WTC11 (cell line): ENCODE measurements around the gene GDPGP1. TPM values are rescaled to one million over a fixed set of nuclear protein-coding genes. Genes with fewer than 3 reads are reported as not detected.

Source experiments
- ATAC-seq: fragments of 200-7000 bp; cut with Tn5 transposase; 2 replicates; pipeline ENCODE4 v1.10.0; 2021; ENCODE audit warnings: mild to moderate bottlenecking, moderate library complexity
- CTCF ChIA-PET: fragments of 300-600 bp; sonication (Branson Sonifier 250); formaldehyde crosslinking; loops from one replicate; lab custom pipeline; 2021; ENCODE audit warnings: antibody characterized with exemption; lab: Charles Lee
- POLR2A ChIA-PET: fragments of 350-600 bp; sonication (Branson Sonifier 250); formaldehyde crosslinking; loops from one replicate; lab custom pipeline; 2021; ENCODE audit warnings: antibody characterized with exemption; lab: Charles Lee
- DNase-seq: peaks from one replicate; pipeline ENCODE4 v3.0.0; 2021; ENCODE audit warnings: low spot score
- H3K27ac Mint-ChIP-seq: 2 replicates; pipeline ENCODE4 v1.8.0; 2021; ENCODE audit warnings: mixed read lengths
- H3K27me3 Mint-ChIP-seq: 2 replicates; pipeline ENCODE4 v1.8.0; 2021; ENCODE audit warnings: low read depth, mild to moderate bottlenecking, moderate library complexity, mixed read lengths
- H3K36me3 Mint-ChIP-seq: 2 replicates; pipeline ENCODE4 v1.8.0; 2021; ENCODE audit warnings: mixed read lengths
- H3K4me1 Mint-ChIP-seq: 2 replicates; pipeline ENCODE4 v1.8.0; 2022; ENCODE audit warnings: mixed read lengths
- H3K4me3 Mint-ChIP-seq: 2 replicates; pipeline ENCODE4 v1.8.0; 2021; ENCODE audit warnings: mild to moderate bottlenecking, moderate library complexity, mixed read lengths
- H3K9me3 Mint-ChIP-seq: 2 replicates; pipeline ENCODE4 v1.8.0; 2021; ENCODE audit warnings: mixed read lengths
- ATF1 ChIP-seq: sonication (generic); formaldehyde crosslinking; IDR thresholded peaks from 2 replicates; pipeline ENCODE4 v1.8.1; 2023; ENCODE audit warnings: mild to moderate bottlenecking, moderate library complexity, missing genetic modification reagents
- EMX1 ChIP-seq: fragments of 250-450 bp; sonication (Bioruptor Pico); IDR thresholded peaks from 2 replicates; pipeline ENCODE4 v1.8.0; 2021; ENCODE audit warnings: mild to moderate bottlenecking
- GABPB1 ChIP-seq: sonication (generic); formaldehyde crosslinking; IDR thresholded peaks from 2 replicates; pipeline ENCODE4 v1.8.1; 2023; ENCODE audit warnings: mild to moderate bottlenecking, missing genetic modification reagents
- JUN ChIP-seq: sonication (generic); formaldehyde crosslinking; IDR thresholded peaks from 2 replicates; pipeline ENCODE4 v1.8.0; 2023; ENCODE audit warnings: mild to moderate bottlenecking, missing genetic modification reagents
- KAT7 ChIP-seq: sonication (generic); formaldehyde crosslinking; IDR thresholded peaks from 2 replicates; pipeline ENCODE4 v1.8.1; 2023; ENCODE audit warnings: missing genetic modification reagents, mild to moderate bottlenecking, borderline replicate concordance
- MYBL2 ChIP-seq: sonication (generic); formaldehyde crosslinking; IDR thresholded peaks from 2 replicates; pipeline ENCODE4 v1.8.1; 2023; ENCODE audit warnings: mild to moderate bottlenecking, moderate library complexity, missing genetic modification reagents
- NR1H2 ChIP-seq: sonication (generic); formaldehyde crosslinking; IDR thresholded peaks from 2 replicates; pipeline ENCODE4 v1.9.0; 2021; ENCODE audit warnings: mild to moderate bottlenecking, moderate library complexity, missing genetic modification reagents
- OVOL2 ChIP-seq: fragments of 250-450 bp; sonication (Bioruptor Pico); IDR thresholded peaks from 2 replicates; pipeline ENCODE4 v1.9.0; 2021; ENCODE audit warnings: mild to moderate bottlenecking, borderline replicate concordance
- RELA ChIP-seq: sonication (generic); formaldehyde crosslinking; IDR thresholded peaks from 2 replicates; pipeline ENCODE4 v1.8.1; 2022; ENCODE audit warnings: missing genetic modification reagents, mild to moderate bottlenecking, borderline replicate concordance
- RORB ChIP-seq: fragments of 250-450 bp; sonication (Bioruptor Pico); IDR thresholded peaks from 2 replicates; pipeline ENCODE4 v1.9.0; 2021; ENCODE audit warnings: mild to moderate bottlenecking
- SOX15 ChIP-seq: fragments of 250-450 bp; sonication (Bioruptor Pico); IDR thresholded peaks from 2 replicates; pipeline ENCODE4 v1.9.0; 2021; ENCODE audit warnings: mild to moderate bottlenecking
- USF1 ChIP-seq: sonication (generic); formaldehyde crosslinking; IDR thresholded peaks from 2 replicates; pipeline ENCODE4 v1.8.0; 2022; ENCODE audit warnings: mild to moderate bottlenecking, missing genetic modification reagents
- ZNF138 ChIP-seq: sonication (generic); formaldehyde crosslinking; conservative IDR thresholded peaks from 2 replicates; pipeline ENCODE4 v1.8.1; 2022; ENCODE audit warnings: mild to moderate bottlenecking, moderate library complexity, missing genetic modification reagents
- ZNF219 ChIP-seq: sonication (generic); formaldehyde crosslinking; IDR thresholded peaks from 2 replicates; pipeline ENCODE4 v1.8.0; 2023; ENCODE audit warnings: missing genetic modification reagents, mild to moderate bottlenecking, borderline replicate concordance
- ZNF416 ChIP-seq: fragments of 250-450 bp; sonication (Bioruptor Pico); IDR thresholded peaks from 2 replicates; pipeline ENCODE4 v1.9.0; 2021; ENCODE audit warnings: mild to moderate bottlenecking, inconsistent platforms
- ZSCAN18 ChIP-seq: fragments of 250-450 bp; sonication (Bioruptor Pico); IDR thresholded peaks from 2 replicates; pipeline ENCODE4 v2.1.2; 2022; ENCODE audit warnings: mild to moderate bottlenecking, moderate library complexity
- total RNA-seq: library from RNA; stranded (reverse); gene quantifications from 3 replicates; pipeline ENCODE4 v1.2.3, GENCODE V29; 2021
- TF ChIP-seq, protein P1 (sequence below): sonication (generic); formaldehyde crosslinking; IDR thresholded peaks from 2 replicates; pipeline ENCODE4 v1.8.1; 2023; ENCODE audit warnings: mild to moderate bottlenecking, moderate library complexity, missing genetic modification reagents
- TF ChIP-seq, protein P2 (sequence below): sonication (generic); formaldehyde crosslinking; IDR thresholded peaks from 2 replicates; pipeline ENCODE4 v1.8.1; 2022; ENCODE audit warnings: mild to moderate bottlenecking, missing genetic modification reagents, moderate library complexity, borderline replicate concordance
- TF ChIP-seq, protein P3 (sequence below): fragments of 250-450 bp; sonication (Bioruptor Pico); IDR thresholded peaks from 2 replicates; pipeline ENCODE4 v1.9.0; 2021; ENCODE audit warnings: moderate library complexity, mild to moderate bottlenecking, inconsistent platforms, borderline replicate concordance

GDPGP1 gene
- total RNA-seq, 1 experiment from 2014 or later = 2.6 TPM

DNA sequence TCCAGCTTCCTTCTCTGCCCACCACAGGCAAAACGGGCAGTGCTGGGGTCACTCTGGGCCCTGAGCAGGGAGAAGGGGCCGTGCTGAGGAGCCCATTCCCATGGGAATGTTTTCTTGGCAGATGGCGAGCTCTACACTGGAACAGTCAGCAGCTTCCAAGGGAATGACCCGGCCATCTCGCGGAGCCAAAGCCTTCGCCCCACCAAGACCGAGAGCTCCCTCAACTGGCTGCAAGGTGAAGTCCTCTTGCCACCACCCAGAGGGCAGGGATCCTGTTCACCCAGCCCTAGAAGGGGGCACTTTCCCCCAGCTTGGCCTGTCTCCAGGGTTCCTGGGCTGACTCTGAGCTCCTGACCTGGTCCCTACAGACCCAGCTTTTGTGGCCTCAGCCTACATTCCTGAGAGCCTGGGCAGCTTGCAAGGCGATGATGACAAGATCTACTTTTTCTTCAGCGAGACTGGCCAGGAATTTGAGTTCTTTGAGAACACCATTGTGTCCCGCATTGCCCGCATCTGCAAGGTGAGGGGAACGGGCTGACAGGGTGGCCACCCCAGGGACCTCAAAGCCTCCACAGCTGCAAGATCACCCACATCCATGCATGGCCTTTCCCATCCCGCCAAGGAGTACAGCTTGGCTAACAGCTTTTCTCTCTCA lies 12.6 kb upstream of the GDPGP1 start (continued):
- TF ChIP-seq, protein P1, sequence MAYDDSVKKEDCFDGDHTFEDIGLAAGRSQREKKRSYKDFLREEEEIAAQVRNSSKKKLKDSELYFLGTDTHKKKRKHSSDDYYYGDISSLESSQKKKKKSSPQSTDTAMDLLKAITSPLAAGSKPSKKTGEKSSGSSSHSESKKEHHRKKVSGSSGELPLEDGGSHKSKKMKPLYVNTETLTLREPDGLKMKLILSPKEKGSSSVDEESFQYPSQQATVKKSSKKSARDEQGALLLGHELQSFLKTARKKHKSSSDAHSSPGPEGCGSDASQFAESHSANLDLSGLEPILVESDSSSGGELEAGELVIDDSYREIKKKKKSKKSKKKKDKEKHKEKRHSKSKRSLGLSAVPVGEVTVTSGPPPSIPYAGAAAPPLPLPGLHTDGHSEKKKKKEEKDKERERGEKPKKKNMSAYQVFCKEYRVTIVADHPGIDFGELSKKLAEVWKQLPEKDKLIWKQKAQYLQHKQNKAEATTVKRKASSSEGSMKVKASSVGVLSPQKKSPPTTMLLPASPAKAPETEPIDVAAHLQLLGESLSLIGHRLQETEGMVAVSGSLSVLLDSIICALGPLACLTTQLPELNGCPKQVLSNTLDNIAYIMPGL (CRISPR knock-in tag) = 0 out of 2 replicates have a peak, but pooled peaks have one; percentile 49
- no peak for TF ChIP-seq JUN
- TF ChIP-seq USF1 (CRISPR knock-in tag) = no peak
- no peak for TF ChIP-seq ZNF416
- TF ChIP-seq ZNF138 (CRISPR knock-in tag) = no peak
- no peak for TF ChIP-seq MYBL2

DNA sequence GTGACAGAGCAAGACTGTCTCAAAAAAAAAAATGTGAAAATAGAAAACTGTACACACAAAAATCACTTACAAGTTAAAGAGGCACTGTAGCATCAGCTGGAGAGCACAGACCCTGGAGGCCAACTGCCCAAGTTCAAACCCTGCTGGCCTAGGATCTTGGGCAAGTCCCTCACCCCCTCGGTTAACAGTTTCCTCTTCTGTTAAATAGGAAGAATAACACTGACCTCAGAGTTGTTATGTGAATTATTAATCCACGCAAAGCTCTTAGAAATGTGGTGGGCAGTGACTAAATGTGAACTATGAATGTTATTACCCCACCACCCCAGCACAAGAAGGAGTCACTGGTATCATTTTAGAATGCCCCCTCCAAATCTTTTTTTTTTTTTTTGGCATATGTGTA lies 11.5 kb upstream of the GDPGP1 start:
- no peak for DNase-seq
- TF ChIP-seq RELA = no peak
- TF ChIP-seq ZSCAN18 (CRISPR knock-in tag) = no peak
- no peak for TF ChIP-seq NR1H2 (CRISPR knock-in tag)
- TF ChIP-seq GABPB1 (CRISPR knock-in tag) = no peak
- TF ChIP-seq OVOL2 (CRISPR knock-in tag) = no peak
- TF ChIP-seq ZNF219 = no peak
- no peak for TF ChIP-seq RORB (CRISPR knock-in tag)
- TF ChIP-seq, protein P2, sequence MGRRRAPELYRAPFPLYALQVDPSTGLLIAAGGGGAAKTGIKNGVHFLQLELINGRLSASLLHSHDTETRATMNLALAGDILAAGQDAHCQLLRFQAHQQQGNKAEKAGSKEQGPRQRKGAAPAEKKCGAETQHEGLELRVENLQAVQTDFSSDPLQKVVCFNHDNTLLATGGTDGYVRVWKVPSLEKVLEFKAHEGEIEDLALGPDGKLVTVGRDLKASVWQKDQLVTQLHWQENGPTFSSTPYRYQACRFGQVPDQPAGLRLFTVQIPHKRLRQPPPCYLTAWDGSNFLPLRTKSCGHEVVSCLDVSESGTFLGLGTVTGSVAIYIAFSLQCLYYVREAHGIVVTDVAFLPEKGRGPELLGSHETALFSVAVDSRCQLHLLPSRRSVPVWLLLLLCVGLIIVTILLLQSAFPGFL (CRISPR knock-in tag) = no peak
- TF ChIP-seq JUN = no peak
- TF ChIP-seq ZNF416 = no peak
- TF ChIP-seq, protein P3, sequence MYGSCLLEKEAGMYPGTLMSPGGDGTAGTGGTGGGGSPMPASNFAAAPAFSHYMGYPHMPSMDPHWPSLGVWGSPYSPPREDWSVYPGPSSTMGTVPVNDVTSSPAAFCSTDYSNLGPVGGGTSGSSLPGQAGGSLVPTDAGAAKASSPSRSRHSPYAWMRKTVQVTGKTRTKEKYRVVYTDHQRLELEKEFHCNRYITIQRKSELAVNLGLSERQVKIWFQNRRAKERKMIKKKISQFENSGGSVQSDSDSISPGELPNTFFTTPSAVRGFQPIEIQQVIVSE = no peak
- TF ChIP-seq ATF1 (CRISPR knock-in tag) = no peak
- no peak for TF ChIP-seq SOX15
- TF ChIP-seq EMX1 (CRISPR knock-in tag) = no peak
- no peak for TF ChIP-seq KAT7 (CRISPR knock-in tag)
- no peak for ATAC-seq
- Mint-ChIP-seq H3K36me3 (peaks cover 33% of the 10 kb centered on the region), H3K4me1 (no peaks in the 10 kb centered on the region), H3K27ac (no peak overlapping the region), H3K9me3 (no peaks in the 10 kb centered on the region), H3K27me3 (no peaks in the 10 kb centered on the region), H3K4me3 (no peak overlapping the region)
- POLR2A ChIA-PET = no interaction called here
- CTCF ChIA-PET = interaction anchor here (0.7 to 3.5 kb wide), 7 partner anchors 10 to 181 kb away, joined by 4 to 110 read pairs (median 19); partner anchors contain the start of genes CIB1, GDPGP1 and TTLL13
